ENCODE measurements around the gene MTX2. TPM values are rescaled to one million over a fixed set of nuclear protein-coding genes. Genes with fewer than 3 reads are reported as not detected.
"Not testable (repeated sequence)": the region's sequence is repeated elsewhere in the genome, so short reads cannot be mapped to it uniquely, and the experiment has no call there.

Gene MTX2
- total RNA-seq, 1 donor from 2014 or later: 27.7 TPM

GRCh38 chr2:176356251-176356650 lies 87.0 kb downstream of the MTX2 start:
- Histone ChIP-seq H3K9me3 (ENCODE audit: control insufficient read depth in 3 of 3, low read length in 3 of 3) (no peaks in the 10 kb centered on the region), H3K4me3 (ENCODE audit: low read length in 3 of 3) (no peak overlapping the region), H3K36me3 (ENCODE audit: control insufficient read depth in 3 of 3, insufficient read depth in 3 of 3, low read length in 3 of 3) (no peaks in the 10 kb centered on the region), H3K27ac (ENCODE audit: low read depth, low read length) (no peak overlapping the region), H3K27me3 (ENCODE audit: control insufficient read depth in 3 of 3, insufficient read depth in 3 of 3, low read length in 3 of 3) (no peaks in the 10 kb centered on the region), H3K4me1 (ENCODE audit: control insufficient read depth in 3 of 3, insufficient read depth in 3 of 3, low read length in 3 of 3) (no peaks in the 10 kb centered on the region), H3K9ac (ENCODE audit: low read depth in 1 of 3, low read length in 3 of 3) (no peak overlapping the region)

GRCh38 chr2:176364273-176364977 lies 95.2 kb downstream of the MTX2 start:
- Histone ChIP-seq H3K36me3 (ENCODE audit: control insufficient read depth in 3 of 3, insufficient read depth in 3 of 3, low read length in 3 of 3) (no peaks in the 10 kb centered on the region), H3K4me1 (ENCODE audit: control insufficient read depth in 3 of 3, insufficient read depth in 3 of 3, low read length in 3 of 3) (no peaks in the 10 kb centered on the region), H3K27ac (ENCODE audit: low read depth, low read length) (no peak overlapping the region), H3K9me3 (ENCODE audit: control insufficient read depth in 3 of 3, low read length in 3 of 3) (peaks cover 0 to 3% (median 0%) of the 10 kb centered on the region in 3 donors), H3K27me3 (ENCODE audit: control insufficient read depth in 3 of 3, insufficient read depth in 3 of 3, low read length in 3 of 3) (no peaks in the 10 kb centered on the region), H3K4me3 (ENCODE audit: low read length in 3 of 3) (no peak overlapping the region), H3K9ac (ENCODE audit: low read depth in 1 of 3, low read length in 3 of 3) (no peak overlapping the region)

GRCh38 chr2:176368349-176368748 lies 99.1 kb downstream of the MTX2 start:
- H3K27me3 ChIP-seq (ENCODE audit: control insufficient read depth in 3 of 3, insufficient read depth in 3 of 3, low read length in 3 of 3): no peaks in the 10 kb centered on the region
- H3K9ac ChIP-seq (ENCODE audit: low read depth in 1 of 3, low read length in 3 of 3): no peak overlapping the region
- H3K27ac ChIP-seq (ENCODE audit: low read depth, low read length): no peak overlapping the region
- H3K4me1 ChIP-seq (ENCODE audit: control insufficient read depth in 3 of 3, insufficient read depth in 3 of 3, low read length in 3 of 3): no peaks in the 10 kb centered on the region
- H3K9me3 ChIP-seq (ENCODE audit: control insufficient read depth in 3 of 3, low read length in 3 of 3): peaks cover 0 to 3% (median 0%) of the 10 kb centered on the region in 3 donors
- H3K4me3 ChIP-seq (ENCODE audit: low read length in 3 of 3): no peak overlapping the region
- H3K36me3 ChIP-seq (ENCODE audit: control insufficient read depth in 3 of 3, insufficient read depth in 3 of 3, low read length in 3 of 3): no peaks in the 10 kb centered on the region

- Histone ChIP-seq H3K9me3 (ENCODE audit: control insufficient read depth in 3 of 3, low read length in 3 of 3) (peaks cover 0 to 3% (median 0%) of the 10 kb centered on the region in 3 donors), H3K27me3 (ENCODE audit: control insufficient read depth in 3 of 3, insufficient read depth in 3 of 3, low read length in 3 of 3) (peaks cover 0 to 3% (median 0%) of the 10 kb centered on the region in 3 donors), H3K4me1 (ENCODE audit: control insufficient read depth in 3 of 3, insufficient read depth in 3 of 3, low read length in 3 of 3) (no peaks in the 10 kb centered on the region), H3K27ac (ENCODE audit: low read depth, low read length) (no peak overlapping the region), H3K36me3 (ENCODE audit: control insufficient read depth in 3 of 3, insufficient read depth in 3 of 3, low read length in 3 of 3) (no peaks in the 10 kb centered on the region), H3K9ac (ENCODE audit: low read depth in 1 of 3, low read length in 3 of 3) (no peak overlapping the region), H3K4me3 (ENCODE audit: low read length in 3 of 3) (no peak overlapping the region)
Observed at GRCh38 chr2:176370467-176371171, 101.4 kb downstream of the MTX2 start.

- not testable (repeated sequence) for H3K9me3 ChIP-seq (ENCODE audit: control insufficient read depth in 3 of 3, low read length in 3 of 3); H3K4me1 ChIP-seq (ENCODE audit: control insufficient read depth in 3 of 3, insufficient read depth in 3 of 3, low read length in 3 of 3); H3K27ac ChIP-seq (ENCODE audit: low read depth, low read length); H3K9ac ChIP-seq (ENCODE audit: low read depth in 1 of 3, low read length in 3 of 3); H3K4me3 ChIP-seq (ENCODE audit: low read length in 3 of 3); H3K27me3 ChIP-seq (ENCODE audit: control insufficient read depth in 3 of 3, insufficient read depth in 3 of 3, low read length in 3 of 3); H3K36me3 ChIP-seq (ENCODE audit: control insufficient read depth in 3 of 3, insufficient read depth in 3 of 3, low read length in 3 of 3)
Observed at GRCh38 chr2:176373155-176373554, 103.9 kb downstream of the MTX2 start.

- no peak overlapping the region for H3K27ac ChIP-seq (ENCODE audit: low read depth, low read length)
- H3K36me3 ChIP-seq (ENCODE audit: control insufficient read depth in 3 of 3, insufficient read depth in 3 of 3, low read length in 3 of 3): no peaks in the 10 kb centered on the region
- peaks cover 0 to 4% (median 3%) of the 10 kb centered on the region in 3 donors for H3K9me3 ChIP-seq (ENCODE audit: control insufficient read depth in 3 of 3, low read length in 3 of 3)
- no peak overlapping the region for H3K9ac ChIP-seq (ENCODE audit: low read depth in 1 of 3, low read length in 3 of 3)
- H3K4me1 ChIP-seq (ENCODE audit: control insufficient read depth in 3 of 3, insufficient read depth in 3 of 3, low read length in 3 of 3): no peaks in the 10 kb centered on the region
- no peak overlapping the region for H3K4me3 ChIP-seq (ENCODE audit: low read length in 3 of 3)
- H3K27me3 ChIP-seq (ENCODE audit: control insufficient read depth in 3 of 3, insufficient read depth in 3 of 3, low read length in 3 of 3): peaks cover 0 to 3% (median 0%) of the 10 kb centered on the region in 3 donors
Observed at GRCh38 chr2:176378323-176378722, 109.1 kb downstream of the MTX2 start.

GRCh38 chr2:176380341-176380740 lies 111.1 kb downstream of the MTX2 start:
- H3K27me3 ChIP-seq (ENCODE audit: control insufficient read depth in 3 of 3, insufficient read depth in 3 of 3, low read length in 3 of 3): no peaks in the 10 kb centered on the region
- H3K9ac ChIP-seq (ENCODE audit: low read depth in 1 of 3, low read length in 3 of 3): no peak overlapping the region
- no peaks in the 10 kb centered on the region for H3K36me3 ChIP-seq (ENCODE audit: control insufficient read depth in 3 of 3, insufficient read depth in 3 of 3, low read length in 3 of 3)
- peaks cover 0 to 4% (median 3%) of the 10 kb centered on the region in 3 donors for H3K9me3 ChIP-seq (ENCODE audit: control insufficient read depth in 3 of 3, low read length in 3 of 3)
- no peak overlapping the region for H3K4me3 ChIP-seq (ENCODE audit: low read length in 3 of 3)
- no peaks in the 10 kb centered on the region for H3K4me1 ChIP-seq (ENCODE audit: control insufficient read depth in 3 of 3, insufficient read depth in 3 of 3, low read length in 3 of 3)
- H3K27ac ChIP-seq (ENCODE audit: low read depth, low read length): no peak overlapping the region

- H3K27ac ChIP-seq (ENCODE audit: low read depth, low read length): no peak overlapping the region
- no peaks in the 10 kb centered on the region for H3K4me1 ChIP-seq (ENCODE audit: control insufficient read depth in 3 of 3, insufficient read depth in 3 of 3, low read length in 3 of 3)
Observed at GRCh38 chr2:176383100-176383499, 113.9 kb downstream of the MTX2 start.

GRCh38 chr2:176383836-176384442 lies 114.7 kb downstream of the MTX2 start:
- Histone ChIP-seq H3K4me3 (ENCODE audit: low read length in 3 of 3) (no peak overlapping the region), H3K36me3 (ENCODE audit: control insufficient read depth in 3 of 3, insufficient read depth in 3 of 3, low read length in 3 of 3) (no peaks in the 10 kb centered on the region), H3K4me1 (ENCODE audit: control insufficient read depth in 3 of 3, insufficient read depth in 3 of 3, low read length in 3 of 3) (no peaks in the 10 kb centered on the region), H3K9me3 (ENCODE audit: control insufficient read depth in 3 of 3, low read length in 3 of 3) (peaks cover 0 to 4% (median 3%) of the 10 kb centered on the region in 3 donors), H3K27me3 (ENCODE audit: control insufficient read depth in 3 of 3, insufficient read depth in 3 of 3, low read length in 3 of 3) (no peaks in the 10 kb centered on the region), H3K27ac (ENCODE audit: low read depth, low read length) (no peak overlapping the region), H3K9ac (ENCODE audit: low read depth in 1 of 3, low read length in 3 of 3) (no peak overlapping the region)

More at GRCh38 chr2:176383100-176383499, 113.9 kb downstream of the MTX2 start:
- Histone ChIP-seq H3K9ac (ENCODE audit: low read depth in 1 of 3, low read length in 3 of 3) (no peak overlapping the region), H3K9me3 (ENCODE audit: control insufficient read depth in 3 of 3, low read length in 3 of 3) (peaks cover 0 to 4% (median 3%) of the 10 kb centered on the region in 3 donors), H3K36me3 (ENCODE audit: control insufficient read depth in 3 of 3, insufficient read depth in 3 of 3, low read length in 3 of 3) (no peaks in the 10 kb centered on the region), H3K27me3 (ENCODE audit: control insufficient read depth in 3 of 3, insufficient read depth in 3 of 3, low read length in 3 of 3) (no peaks in the 10 kb centered on the region), H3K4me3 (ENCODE audit: low read length in 3 of 3) (no peak overlapping the region)

GRCh38 chr2:176385219-176385759 lies 116.0 kb downstream of the MTX2 start:
- Histone ChIP-seq H3K4me3 (ENCODE audit: low read length in 3 of 3) (no peak overlapping the region), H3K27ac (ENCODE audit: low read depth, low read length) (no peak overlapping the region), H3K4me1 (ENCODE audit: control insufficient read depth in 3 of 3, insufficient read depth in 3 of 3, low read length in 3 of 3) (no peaks in the 10 kb centered on the region), H3K9me3 (ENCODE audit: control insufficient read depth in 3 of 3, low read length in 3 of 3) (no peaks in the 10 kb centered on the region), H3K36me3 (ENCODE audit: control insufficient read depth in 3 of 3, insufficient read depth in 3 of 3, low read length in 3 of 3) (no peaks in the 10 kb centered on the region), H3K27me3 (ENCODE audit: control insufficient read depth in 3 of 3, insufficient read depth in 3 of 3, low read length in 3 of 3) (no peaks in the 10 kb centered on the region), H3K9ac (ENCODE audit: low read depth in 1 of 3, low read length in 3 of 3) (no peak overlapping the region)

Measured in skeletal muscle tissue (tissue), 4 donors.